Measurements from ENCODE around the gene MRPL20.

GRCh38 chr1:1432274-1432950 is 25.3 kb upstream of the MRPL20 start:
- TF ChIP-seq REST (IDR thresholded peaks at IDR 0.05) (no peak), CTCF (IDR thresholded peaks at IDR 0.05; ENCODE audit: low read depth, low read length, missing input control) (no peak), YY1 (IDR thresholded peaks at IDR 0.05) (no peak), RAD21 (IDR thresholded peaks at IDR 0.05) (no peak), ATF3 (IDR thresholded peaks at IDR 0.05) (no peak), MAX (IDR thresholded peaks at IDR 0.05) (no peak), GABPA (IDR thresholded peaks at IDR 0.05 in 1 of 2, conservative IDR thresholded peaks at IDR 0.05 in 1 of 2) (no peak), EGR1 (IDR thresholded peaks at IDR 0.05; ENCODE audit: low read depth in 2 of 2) (no peak), JUND (IDR thresholded peaks at IDR 0.05) (no peak)

Data from liver (tissue), 3 donors.